ENCODE data around the gene POU2AF2.

POU2AF2 gene

DNA sequence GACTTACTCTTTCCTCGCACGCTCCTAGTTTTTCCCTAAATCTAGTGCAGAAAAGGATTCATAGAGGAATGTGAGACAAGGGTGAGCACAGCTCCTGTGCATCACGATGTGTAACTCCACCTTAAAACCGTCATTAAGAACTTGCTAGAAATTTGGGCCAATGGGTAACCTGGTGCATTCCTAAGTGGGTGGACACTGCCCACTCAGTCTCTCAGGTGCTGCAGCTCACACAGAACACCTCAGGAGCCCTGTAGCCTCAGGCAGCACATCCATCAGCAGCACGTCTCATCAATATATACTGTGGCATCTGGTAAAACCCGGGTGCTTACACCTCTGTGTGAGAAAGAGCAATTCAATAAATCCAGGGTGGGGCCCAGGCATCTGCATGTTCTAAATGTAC is 65.2 kb downstream of the POU2AF2 start:
- TF ChIP-seq YY1 (IDR thresholded peaks at IDR 0.05; ENCODE audit: low read depth) (no peak), RAD21 (IDR thresholded peaks at IDR 0.05; ENCODE audit: low read depth) (no peak), ZBTB7A (IDR thresholded peaks at IDR 0.05; ENCODE audit: low read depth) (no peak), EP300 (IDR thresholded peaks at IDR 0.05; ENCODE audit: borderline replicate concordance) (no peak), TEAD4 (IDR thresholded peaks at IDR 0.05) (no peak), TCF12 (IDR thresholded peaks at IDR 0.05; ENCODE audit: low read depth) (no peak), FOXM1 (IDR thresholded peaks at IDR 0.05; ENCODE audit: borderline replicate concordance, low read depth) (no peak), CREB1 (IDR thresholded peaks at IDR 0.05; ENCODE audit: low read depth) (no peak), NFIC (IDR thresholded peaks at IDR 0.05) (no peak), EGR1 (IDR thresholded peaks at IDR 0.05) (no peak), TAF1 (IDR thresholded peaks at IDR 0.05; ENCODE audit: low read depth) (no peak), CEBPB (IDR thresholded peaks at IDR 0.05) (no peak)
- TF ChIP-seq, protein P1, sequence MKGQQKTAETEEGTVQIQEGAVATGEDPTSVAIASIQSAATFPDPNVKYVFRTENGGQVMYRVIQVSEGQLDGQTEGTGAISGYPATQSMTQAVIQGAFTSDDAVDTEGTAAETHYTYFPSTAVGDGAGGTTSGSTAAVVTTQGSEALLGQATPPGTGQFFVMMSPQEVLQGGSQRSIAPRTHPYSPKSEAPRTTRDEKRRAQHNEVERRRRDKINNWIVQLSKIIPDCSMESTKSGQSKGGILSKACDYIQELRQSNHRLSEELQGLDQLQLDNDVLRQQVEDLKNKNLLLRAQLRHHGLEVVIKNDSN (IDR thresholded peaks at IDR 0.05): no peak
- TF ChIP-seq, protein P2, sequence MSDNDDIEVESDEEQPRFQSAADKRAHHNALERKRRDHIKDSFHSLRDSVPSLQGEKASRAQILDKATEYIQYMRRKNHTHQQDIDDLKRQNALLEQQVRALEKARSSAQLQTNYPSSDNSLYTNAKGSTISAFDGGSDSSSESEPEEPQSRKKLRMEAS (IDR thresholded peaks at IDR 0.05): no peak
- TF ChIP-seq, protein P3, sequence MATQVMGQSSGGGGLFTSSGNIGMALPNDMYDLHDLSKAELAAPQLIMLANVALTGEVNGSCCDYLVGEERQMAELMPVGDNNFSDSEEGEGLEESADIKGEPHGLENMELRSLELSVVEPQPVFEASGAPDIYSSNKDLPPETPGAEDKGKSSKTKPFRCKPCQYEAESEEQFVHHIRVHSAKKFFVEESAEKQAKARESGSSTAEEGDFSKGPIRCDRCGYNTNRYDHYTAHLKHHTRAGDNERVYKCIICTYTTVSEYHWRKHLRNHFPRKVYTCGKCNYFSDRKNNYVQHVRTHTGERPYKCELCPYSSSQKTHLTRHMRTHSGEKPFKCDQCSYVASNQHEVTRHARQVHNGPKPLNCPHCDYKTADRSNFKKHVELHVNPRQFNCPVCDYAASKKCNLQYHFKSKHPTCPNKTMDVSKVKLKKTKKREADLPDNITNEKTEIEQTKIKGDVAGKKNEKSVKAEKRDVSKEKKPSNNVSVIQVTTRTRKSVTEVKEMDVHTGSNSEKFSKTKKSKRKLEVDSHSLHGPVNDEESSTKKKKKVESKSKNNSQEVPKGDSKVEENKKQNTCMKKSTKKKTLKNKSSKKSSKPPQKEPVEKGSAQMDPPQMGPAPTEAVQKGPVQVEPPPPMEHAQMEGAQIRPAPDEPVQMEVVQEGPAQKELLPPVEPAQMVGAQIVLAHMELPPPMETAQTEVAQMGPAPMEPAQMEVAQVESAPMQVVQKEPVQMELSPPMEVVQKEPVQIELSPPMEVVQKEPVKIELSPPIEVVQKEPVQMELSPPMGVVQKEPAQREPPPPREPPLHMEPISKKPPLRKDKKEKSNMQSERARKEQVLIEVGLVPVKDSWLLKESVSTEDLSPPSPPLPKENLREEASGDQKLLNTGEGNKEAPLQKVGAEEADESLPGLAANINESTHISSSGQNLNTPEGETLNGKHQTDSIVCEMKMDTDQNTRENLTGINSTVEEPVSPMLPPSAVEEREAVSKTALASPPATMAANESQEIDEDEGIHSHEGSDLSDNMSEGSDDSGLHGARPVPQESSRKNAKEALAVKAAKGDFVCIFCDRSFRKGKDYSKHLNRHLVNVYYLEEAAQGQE (IDR thresholded peaks at IDR 0.05; ENCODE audit: low read depth): no peak

DNA sequence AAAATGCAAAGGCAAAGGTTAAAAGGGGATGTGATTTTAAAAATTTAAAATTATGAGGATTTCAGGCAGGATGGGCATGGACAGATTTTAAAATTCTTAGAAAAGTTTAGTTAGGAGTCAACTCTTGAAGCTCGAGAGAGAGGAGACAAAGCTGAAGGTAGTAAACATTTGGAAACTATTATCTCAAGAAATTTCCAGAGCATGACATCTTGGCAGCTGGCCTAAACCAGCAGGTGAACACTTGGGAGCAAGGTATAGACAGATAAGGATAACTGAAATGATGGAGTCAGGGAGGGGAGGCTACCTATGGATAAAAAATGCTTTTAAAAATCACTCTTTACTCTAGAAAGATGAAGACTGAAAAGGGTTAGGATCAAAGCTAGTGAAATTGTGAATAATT is 66.6 kb downstream of the POU2AF2 start:
- TF ChIP-seq, protein P1 (IDR thresholded peaks at IDR 0.05): no peak
- TF ChIP-seq TAF1 (IDR thresholded peaks at IDR 0.05; ENCODE audit: low read depth): no peak
- TF ChIP-seq EGR1 (IDR thresholded peaks at IDR 0.05): no peak
- no peak for TF ChIP-seq YY1 (IDR thresholded peaks at IDR 0.05; ENCODE audit: low read depth)

DNA sequence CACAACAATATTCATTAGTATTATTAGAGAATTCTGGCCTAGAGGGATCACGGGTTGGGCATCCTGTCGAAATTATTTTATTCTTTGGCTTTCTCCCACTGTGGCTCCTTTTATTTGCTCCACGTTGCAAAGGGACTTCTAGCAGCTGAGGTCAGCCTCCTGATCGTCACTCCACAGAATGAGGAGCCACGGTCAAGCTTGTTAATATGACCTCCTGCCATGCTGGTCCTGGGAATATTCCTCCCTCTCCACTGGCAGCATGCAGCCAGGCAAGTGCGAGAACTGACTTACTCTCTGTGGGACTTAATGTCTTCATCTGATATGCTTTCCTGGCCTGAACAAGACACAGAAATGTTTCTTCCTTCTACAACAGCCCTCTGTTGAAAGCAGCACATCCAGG is 73.8 kb downstream of the POU2AF2 start:
- TF ChIP-seq NFIC (IDR thresholded peaks at IDR 0.05) (no peak), CREB1 (IDR thresholded peaks at IDR 0.05; ENCODE audit: low read depth) (no peak), CEBPB (IDR thresholded peaks at IDR 0.05) (no peak), FOXM1 (IDR thresholded peaks at IDR 0.05; ENCODE audit: borderline replicate concordance, low read depth) (no peak), EGR1 (IDR thresholded peaks at IDR 0.05) (no peak), TEAD4 (IDR thresholded peaks at IDR 0.05) (no peak), RAD21 (IDR thresholded peaks at IDR 0.05; ENCODE audit: low read depth) (no peak), ZBTB7A (IDR thresholded peaks at IDR 0.05; ENCODE audit: low read depth) (no peak), YY1 (IDR thresholded peaks at IDR 0.05; ENCODE audit: low read depth) (no peak), TAF1 (IDR thresholded peaks at IDR 0.05; ENCODE audit: low read depth) (no peak), TCF12 (IDR thresholded peaks at IDR 0.05; ENCODE audit: low read depth) (no peak), EP300 (IDR thresholded peaks at IDR 0.05; ENCODE audit: borderline replicate concordance) (no peak)
- TF ChIP-seq, protein P1 (IDR thresholded peaks at IDR 0.05): no peak
- TF ChIP-seq, protein P3 (IDR thresholded peaks at IDR 0.05; ENCODE audit: low read depth): no peak
- TF ChIP-seq, protein P2 (IDR thresholded peaks at IDR 0.05): no peak

DNA sequence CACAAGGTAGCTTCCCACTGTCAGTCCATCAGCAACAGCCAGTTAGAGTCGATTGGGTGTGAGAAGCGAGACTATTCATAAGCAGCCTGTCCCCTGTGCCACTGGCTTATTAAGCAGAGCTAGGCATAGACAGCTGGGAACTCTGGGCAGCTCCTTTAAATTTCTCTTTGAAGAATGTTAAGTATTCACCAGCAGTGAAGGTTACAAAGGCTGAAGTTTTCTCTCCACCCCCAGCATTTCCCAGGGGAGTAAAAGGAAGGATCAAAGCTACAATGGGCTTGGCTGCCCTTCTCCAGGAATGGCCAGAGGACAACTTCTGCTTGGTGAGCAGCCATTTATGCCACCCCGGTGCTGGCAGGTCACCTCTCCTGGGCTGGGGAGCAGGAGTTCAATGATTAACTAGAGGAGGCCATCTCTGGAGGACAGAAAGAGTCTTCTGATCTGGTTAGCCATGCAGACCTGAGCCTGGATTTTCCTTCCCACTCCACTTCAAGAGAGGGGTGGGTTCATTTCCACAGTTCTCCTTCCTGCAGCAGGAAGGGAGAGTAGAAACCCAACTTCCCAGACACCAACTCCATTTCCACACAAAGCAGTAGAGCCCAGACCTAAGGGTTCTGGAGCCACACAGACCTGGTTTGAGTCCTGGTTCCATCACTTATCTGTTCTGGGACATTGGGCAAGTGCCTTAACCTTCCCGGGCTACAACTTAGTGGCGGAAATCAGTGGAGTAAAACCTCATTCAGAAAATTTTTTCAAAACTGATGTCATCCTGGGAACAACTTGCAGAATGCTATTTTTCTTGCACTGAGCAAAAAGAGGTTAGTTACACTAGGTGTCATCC is 75.4 kb downstream of the POU2AF2 start:
- TF ChIP-seq YY1 (IDR thresholded peaks at IDR 0.05; ENCODE audit: low read depth): no peak
- no peak for TF ChIP-seq CEBPB (IDR thresholded peaks at IDR 0.05)
- no peak for TF ChIP-seq TCF12 (IDR thresholded peaks at IDR 0.05; ENCODE audit: low read depth)
- TF ChIP-seq RAD21 (IDR thresholded peaks at IDR 0.05; ENCODE audit: low read depth): no peak
- no peak for TF ChIP-seq NFIC (IDR thresholded peaks at IDR 0.05)
- no peak for TF ChIP-seq CREB1 (IDR thresholded peaks at IDR 0.05; ENCODE audit: low read depth)
- no peak for TF ChIP-seq EP300 (IDR thresholded peaks at IDR 0.05; ENCODE audit: borderline replicate concordance)
- TF ChIP-seq, protein P2 (IDR thresholded peaks at IDR 0.05): no peak

DNA sequence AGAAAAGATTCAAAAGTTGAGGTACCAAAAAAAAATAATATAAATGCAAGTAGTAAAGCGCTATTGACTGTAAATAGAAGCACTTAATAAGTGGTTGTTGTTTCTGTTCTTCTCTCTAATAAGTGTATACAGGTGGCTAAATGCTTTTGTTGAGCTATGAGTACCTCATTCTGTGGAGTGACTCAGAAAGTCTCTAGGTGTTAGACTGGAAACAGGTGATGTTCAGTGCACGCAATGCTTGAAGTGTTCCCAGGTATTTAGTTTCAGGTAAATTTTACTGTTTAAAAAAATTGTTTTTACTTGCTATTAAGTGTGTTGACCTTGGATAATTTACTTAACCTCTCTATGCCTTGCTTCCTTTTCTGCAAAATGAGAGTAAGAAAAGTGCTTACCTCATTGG is 77.0 kb downstream of the POU2AF2 start:
- no peak for TF ChIP-seq TCF12 (IDR thresholded peaks at IDR 0.05; ENCODE audit: low read depth)
- TF ChIP-seq ZBTB7A (IDR thresholded peaks at IDR 0.05; ENCODE audit: low read depth): no peak
- no peak for TF ChIP-seq YY1 (IDR thresholded peaks at IDR 0.05; ENCODE audit: low read depth)
- TF ChIP-seq TAF1 (IDR thresholded peaks at IDR 0.05; ENCODE audit: low read depth): no peak
- no peak for TF ChIP-seq FOXM1 (IDR thresholded peaks at IDR 0.05; ENCODE audit: borderline replicate concordance, low read depth)
- TF ChIP-seq, protein P2 (IDR thresholded peaks at IDR 0.05): no peak
- TF ChIP-seq NFIC (IDR thresholded peaks at IDR 0.05): no peak
- no peak for TF ChIP-seq TEAD4 (IDR thresholded peaks at IDR 0.05)
- no peak for TF ChIP-seq EGR1 (IDR thresholded peaks at IDR 0.05)
- TF ChIP-seq, protein P3 (IDR thresholded peaks at IDR 0.05; ENCODE audit: low read depth): no peak
- TF ChIP-seq EP300 (IDR thresholded peaks at IDR 0.05; ENCODE audit: borderline replicate concordance): no peak
- no peak for TF ChIP-seq RAD21 (IDR thresholded peaks at IDR 0.05; ENCODE audit: low read depth)
- TF ChIP-seq, protein P1 (IDR thresholded peaks at IDR 0.05): no peak
- no peak for TF ChIP-seq CREB1 (IDR thresholded peaks at IDR 0.05; ENCODE audit: low read depth)
- TF ChIP-seq CEBPB (IDR thresholded peaks at IDR 0.05): no peak
